ENCODE results near the gene ZNF682. TPM values are rescaled to one million over a fixed set of nuclear protein-coding genes. Genes with fewer than 3 reads are reported as not detected.

The ZNF682 gene
- polyA plus RNA-seq, 3 donors from 2014 or later = 3.3 to 3.5 TPM; not detected in 1

DNA sequence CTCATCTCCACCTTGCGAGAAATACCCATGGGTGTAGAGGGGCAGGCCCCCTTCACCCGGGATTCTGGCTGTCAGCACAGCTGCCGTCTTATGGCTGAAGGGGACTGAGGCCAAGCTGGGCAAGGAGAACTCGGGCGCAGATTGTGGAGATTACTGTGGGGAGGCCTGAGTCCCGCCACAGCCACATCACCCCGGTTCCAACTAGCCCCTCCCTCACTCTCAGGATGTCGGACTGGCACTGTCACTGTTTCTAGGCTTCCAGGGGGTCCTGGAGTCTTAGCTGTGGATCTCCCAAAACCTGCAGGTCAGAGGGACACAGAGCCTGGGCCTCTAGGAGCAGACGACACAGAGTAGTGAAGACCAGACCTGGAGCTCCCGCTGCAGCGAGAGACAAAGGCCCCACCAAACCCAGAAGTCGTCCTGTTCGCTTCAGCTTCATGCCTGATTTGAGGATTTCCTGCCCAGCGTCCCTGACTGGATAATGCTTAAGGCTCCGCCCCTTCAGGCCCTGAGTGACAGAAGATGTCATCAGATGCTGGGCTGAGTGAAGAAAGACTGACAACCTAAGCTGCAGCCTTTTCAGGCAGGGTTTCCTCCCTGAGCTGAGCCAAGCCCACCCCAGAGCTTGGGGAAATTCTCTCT, 82.8 kb downstream of the ZNF682 start:
- H3K9me3 Mint-ChIP-seq = no peaks in the 10 kb centered on the region
- H3K4me1 Mint-ChIP-seq = peaks cover 2 to 10% of the 10 kb centered on the region in 2 donors
- H3K27ac Mint-ChIP-seq = no peak overlapping the region
- H3K4me3 Mint-ChIP-seq = no peak overlapping the region
- H3K36me3 Mint-ChIP-seq = no peaks in the 10 kb centered on the region
- H3K27me3 Mint-ChIP-seq (ENCODE audit: low read depth in 3 of 3) = peaks cover 0 to 3% (median 0%) of the 10 kb centered on the region in 3 donors
- DNase-seq = no peak

DNA sequence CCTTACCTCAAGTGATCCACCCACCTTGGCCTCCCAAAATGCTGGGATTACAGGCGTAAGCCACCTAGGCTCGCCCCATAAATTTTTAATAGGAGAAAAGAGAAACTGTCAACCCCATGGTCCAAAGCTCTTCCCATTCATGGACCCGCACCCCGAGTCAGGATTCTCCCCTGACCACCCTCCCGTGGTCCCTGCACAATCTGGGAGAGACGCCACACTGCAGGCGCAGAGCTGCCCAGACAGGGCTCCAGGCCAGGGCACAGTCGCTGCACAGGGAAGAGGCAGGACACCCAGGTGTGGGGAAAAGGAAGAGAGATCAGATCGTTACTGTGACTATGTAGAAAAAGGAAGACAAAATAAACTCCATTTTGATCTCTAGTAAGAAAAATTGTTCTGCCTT, 84.1 kb downstream of the ZNF682 start:
- no peak overlapping the region for H3K27ac Mint-ChIP-seq
- no peaks in the 10 kb centered on the region for H3K9me3 Mint-ChIP-seq
- H3K4me1 Mint-ChIP-seq = peaks cover 2 to 10% of the 10 kb centered on the region in 2 donors
- H3K4me3 Mint-ChIP-seq = no peak overlapping the region
- no peak for DNase-seq
- no peaks in the 10 kb centered on the region for H3K36me3 Mint-ChIP-seq
- H3K27me3 Mint-ChIP-seq (ENCODE audit: low read depth in 3 of 3) = peaks cover 0 to 3% (median 0%) of the 10 kb centered on the region in 3 donors

Other genes starting within 250 kb of the ZNF682 start
- gene ZNF506, start 217.8 kb downstream of the ZNF682 start, polyA plus RNA-seq = 10 to 100 TPM; 15.7 to 19.4 (median 17.1) TPM
- gene ZNF253, start 173.6 kb downstream of the ZNF682 start, polyA plus RNA-seq = 1 to 10 TPM; 3.5 to 6.9 (median 5.8) TPM
- 1 to 10 TPM; 2.8 to 5.3 (median 4.8) TPM for gene ZNF93, start 138.6 kb downstream of the ZNF682 start, polyA plus RNA-seq
- 1 to 10 TPM in 2 of 3 donors, under 1 TPM in 1; 0.96 to 2.1 (median 1.6) TPM for gene ZNF90, start 38.5 kb upstream of the ZNF682 start, polyA plus RNA-seq
- gene ZNF486, start 127.7 kb upstream of the ZNF682 start, polyA plus RNA-seq = 1 to 10 TPM; 2.1 to 5.5 (median 5.4) TPM

Data from immature natural killer cell (primary cell).